Right lobe of liver (tissue), 4 donors: ENCODE results near the gene ITSN1.

ENCODE experiments used
- POLR2A ChIP-seq: fragments of 450-650 bp; IDR thresholded peaks from one replicate; pipeline ENCODE4 v1.6.1; 2017; ENCODE audit warnings: antibody characterized with exemption, mild to moderate bottlenecking
- TF ChIP-seq, protein P1 (sequence below), 4 donors: fragments of 200-600 bp in 3 of 4; fragments of 450-650 bp in 1 of 4; IDR thresholded peaks; one replicate each; pipeline versions ENCODE4 v1.5.1 to v1.8.0; 2016 to 2022; ENCODE audit warnings: antibody characterized with exemption in 4 of 4, mild to moderate bottlenecking in 2 of 4
- donor health status: DM: no; HTN: no; CAD: no.
- donor health status: DM: no; HTN: no; CAD: no.
- donor health status: DM: no; HTN: yes; CAD: no.

DNA sequence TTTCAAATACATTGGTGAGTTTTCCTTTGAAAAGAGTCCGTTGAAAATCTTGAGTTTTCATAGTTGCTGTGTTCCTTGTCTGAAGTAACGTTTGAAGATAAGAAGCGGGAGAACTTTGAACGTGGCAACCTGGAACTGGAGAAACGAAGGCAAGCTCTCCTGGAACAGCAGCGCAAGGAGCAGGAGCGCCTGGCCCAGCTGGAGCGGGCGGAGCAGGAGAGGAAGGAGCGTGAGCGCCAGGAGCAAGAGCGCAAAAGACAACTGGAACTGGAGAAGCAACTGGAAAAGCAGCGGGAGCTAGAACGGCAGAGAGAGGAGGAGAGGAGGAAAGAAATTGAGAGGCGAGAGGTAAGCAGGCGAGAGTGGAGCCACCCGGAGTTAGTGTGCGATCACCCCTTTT, 129.7 kb downstream of the ITSN1 start:
- TF ChIP-seq POLR2A: no peak
- TF ChIP-seq, protein P1, sequence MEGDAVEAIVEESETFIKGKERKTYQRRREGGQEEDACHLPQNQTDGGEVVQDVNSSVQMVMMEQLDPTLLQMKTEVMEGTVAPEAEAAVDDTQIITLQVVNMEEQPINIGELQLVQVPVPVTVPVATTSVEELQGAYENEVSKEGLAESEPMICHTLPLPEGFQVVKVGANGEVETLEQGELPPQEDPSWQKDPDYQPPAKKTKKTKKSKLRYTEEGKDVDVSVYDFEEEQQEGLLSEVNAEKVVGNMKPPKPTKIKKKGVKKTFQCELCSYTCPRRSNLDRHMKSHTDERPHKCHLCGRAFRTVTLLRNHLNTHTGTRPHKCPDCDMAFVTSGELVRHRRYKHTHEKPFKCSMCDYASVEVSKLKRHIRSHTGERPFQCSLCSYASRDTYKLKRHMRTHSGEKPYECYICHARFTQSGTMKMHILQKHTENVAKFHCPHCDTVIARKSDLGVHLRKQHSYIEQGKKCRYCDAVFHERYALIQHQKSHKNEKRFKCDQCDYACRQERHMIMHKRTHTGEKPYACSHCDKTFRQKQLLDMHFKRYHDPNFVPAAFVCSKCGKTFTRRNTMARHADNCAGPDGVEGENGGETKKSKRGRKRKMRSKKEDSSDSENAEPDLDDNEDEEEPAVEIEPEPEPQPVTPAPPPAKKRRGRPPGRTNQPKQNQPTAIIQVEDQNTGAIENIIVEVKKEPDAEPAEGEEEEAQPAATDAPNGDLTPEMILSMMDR (IDR thresholded peaks at IDR 0.05): no peak
